OCI-LY3 (cell line): ENCODE measurements around the gene HNRNPDL.

Source experiments
- EZH2phosphoT487 ChIP-seq: fragments of 200-600 bp; shearing (Covaris generic); IDR thresholded peaks from 2 replicates; pipeline ENCODE4 v1.6.1; 2018; ENCODE audit warnings: antibody characterized with exemption, mixed run types, low read depth
- TF ChIP-seq, protein P1 (sequence below): fragments of 200-600, 300-600 bp; sonication (generic); IDR thresholded peaks from 2 replicates; pipeline ENCODE4 v1.5.1; 2014; ENCODE audit warnings: antibody characterized with exemption, low read length, low read depth

DNA sequence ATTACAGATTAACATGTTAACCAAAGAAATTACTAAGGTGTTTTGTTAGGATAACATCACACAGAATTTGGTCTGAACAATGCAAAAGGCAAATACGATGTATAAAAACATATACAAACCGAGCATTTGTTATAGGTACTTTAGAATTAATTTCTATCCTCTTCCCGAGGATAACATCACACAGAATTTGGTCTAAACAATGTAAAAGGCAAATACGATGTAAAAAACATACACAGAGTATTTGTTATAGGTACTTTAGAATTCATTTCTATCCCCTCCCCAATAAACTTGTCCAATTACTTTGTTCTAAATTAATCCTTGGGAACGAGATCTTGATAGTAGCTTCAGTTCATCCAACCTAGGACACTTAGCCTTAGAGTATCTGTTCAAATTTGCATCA lies 7.6 kb downstream of the HNRNPDL start:
- TF ChIP-seq, protein P1, sequence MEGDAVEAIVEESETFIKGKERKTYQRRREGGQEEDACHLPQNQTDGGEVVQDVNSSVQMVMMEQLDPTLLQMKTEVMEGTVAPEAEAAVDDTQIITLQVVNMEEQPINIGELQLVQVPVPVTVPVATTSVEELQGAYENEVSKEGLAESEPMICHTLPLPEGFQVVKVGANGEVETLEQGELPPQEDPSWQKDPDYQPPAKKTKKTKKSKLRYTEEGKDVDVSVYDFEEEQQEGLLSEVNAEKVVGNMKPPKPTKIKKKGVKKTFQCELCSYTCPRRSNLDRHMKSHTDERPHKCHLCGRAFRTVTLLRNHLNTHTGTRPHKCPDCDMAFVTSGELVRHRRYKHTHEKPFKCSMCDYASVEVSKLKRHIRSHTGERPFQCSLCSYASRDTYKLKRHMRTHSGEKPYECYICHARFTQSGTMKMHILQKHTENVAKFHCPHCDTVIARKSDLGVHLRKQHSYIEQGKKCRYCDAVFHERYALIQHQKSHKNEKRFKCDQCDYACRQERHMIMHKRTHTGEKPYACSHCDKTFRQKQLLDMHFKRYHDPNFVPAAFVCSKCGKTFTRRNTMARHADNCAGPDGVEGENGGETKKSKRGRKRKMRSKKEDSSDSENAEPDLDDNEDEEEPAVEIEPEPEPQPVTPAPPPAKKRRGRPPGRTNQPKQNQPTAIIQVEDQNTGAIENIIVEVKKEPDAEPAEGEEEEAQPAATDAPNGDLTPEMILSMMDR = no peak
- TF ChIP-seq EZH2phosphoT487 = no peak
